ENCODE data around the gene ZNF213. TPM values are rescaled to one million over a fixed set of nuclear protein-coding genes. Genes with fewer than 3 reads are reported as not detected.

The ZNF213 gene
- total RNA-seq, 1 experiment from 2014 or later, result 3.8 TPM

- H3K4me3 ChIP-seq, result no peak overlapping the region
- peak in 1 of 2 experiments; percentile 38 for DNase-seq (ENCODE audit: low read depth in 1 of 2, low spot score in 2 of 2)
Measured at GRCh38 chr16:3143189-3143588, 8.4 kb downstream of the ZNF213 start.

GRCh38 chr16:3143598-3144320 lies 8.9 kb downstream of the ZNF213 start:
- H3K4me3 ChIP-seq, result no peak overlapping the region
- no peaks in the 10 kb centered on the region for H3K4me1 ChIP-seq (replicated peaks)
- no peak overlapping the region for H3K27ac ChIP-seq
- no peaks in the 10 kb centered on the region for H3K27me3 ChIP-seq (replicated peaks)
- H3K36me3 ChIP-seq, result peaks cover 27% of the 10 kb centered on the region
- peak in 1 of 2 experiments; percentile 41 for DNase-seq (ENCODE audit: low read depth in 1 of 2, low spot score in 2 of 2)
- H3K9me3 ChIP-seq (replicated peaks), result no peaks in the 10 kb centered on the region

More at GRCh38 chr16:3143189-3143588, 8.4 kb downstream of the ZNF213 start:
- Histone ChIP-seq H3K27me3 (replicated peaks) (no peaks in the 10 kb centered on the region), H3K27ac (no peak overlapping the region), H3K9me3 (replicated peaks) (no peaks in the 10 kb centered on the region), H3K4me1 (replicated peaks) (no peaks in the 10 kb centered on the region), H3K36me3 (peaks cover 27% of the 10 kb centered on the region)

- H3K36me3 ChIP-seq, result peaks cover 27% of the 10 kb centered on the region
- peaks cover 3% of the 10 kb centered on the region for H3K4me1 ChIP-seq (replicated peaks)
Measured at GRCh38 chr16:3144321-3144983, 9.6 kb downstream of the ZNF213 start.

GRCh38 chr16:3145151-3145550 lies 10.3 kb downstream of the ZNF213 start:
- no peak overlapping the region for H3K4me3 ChIP-seq
- H3K27ac ChIP-seq, result no peak overlapping the region
- H3K27me3 ChIP-seq (replicated peaks), result no peaks in the 10 kb centered on the region
- H3K4me1 ChIP-seq (replicated peaks), result peaks cover 10% of the 10 kb centered on the region
- no peaks in the 10 kb centered on the region for H3K9me3 ChIP-seq (replicated peaks)
- H3K36me3 ChIP-seq, result peaks cover 26% of the 10 kb centered on the region
- DNase-seq (ENCODE audit: low read depth in 1 of 2, low spot score in 2 of 2), result no peak

More at GRCh38 chr16:3144321-3144983, 9.6 kb downstream of the ZNF213 start:
- Histone ChIP-seq H3K4me3 (no peak overlapping the region), H3K27me3 (replicated peaks) (no peaks in the 10 kb centered on the region), H3K27ac (no peak overlapping the region), H3K9me3 (replicated peaks) (no peaks in the 10 kb centered on the region)
- DNase-seq (ENCODE audit: low read depth in 1 of 2, low spot score in 2 of 2), result no peak

GRCh38 chr16:3145660-3146059 lies 10.8 kb downstream of the ZNF213 start:
- DNase-seq (ENCODE audit: low read depth in 1 of 2, low spot score in 2 of 2), result no peak
- no peaks in the 10 kb centered on the region for H3K27me3 ChIP-seq (replicated peaks)
- peaks cover 20% of the 10 kb centered on the region for H3K36me3 ChIP-seq
- H3K9me3 ChIP-seq (replicated peaks), result no peaks in the 10 kb centered on the region
- H3K4me1 ChIP-seq (replicated peaks), result peaks cover 10% of the 10 kb centered on the region
- H3K4me3 ChIP-seq, result no peak overlapping the region
- H3K27ac ChIP-seq, result no peak overlapping the region

- Histone ChIP-seq H3K36me3 (peaks cover 8% of the 10 kb centered on the region), H3K9me3 (replicated peaks) (no peaks in the 10 kb centered on the region), H3K27ac (no peak overlapping the region), H3K4me1 (replicated peaks) (peaks cover 14% of the 10 kb centered on the region), H3K27me3 (replicated peaks) (no peaks in the 10 kb centered on the region), H3K4me3 (no peak overlapping the region)
- no peak for DNase-seq (ENCODE audit: low read depth in 1 of 2, low spot score in 2 of 2)
Measured at GRCh38 chr16:3147046-3147756, 12.4 kb downstream of the ZNF213 start.

- Histone ChIP-seq H3K36me3 (peaks cover 2% of the 10 kb centered on the region; the same call in 1 of the 2 replicates), H3K9me3 (replicated peaks) (no peaks in the 10 kb centered on the region)
Measured at GRCh38 chr16:3147757-3148104, 12.9 kb downstream of the ZNF213 start.

GRCh38 chr16:3148256-3149192 lies 13.7 kb downstream of the ZNF213 start:
- Histone ChIP-seq H3K4me3 (no peak overlapping the region), H3K4me1 (replicated peaks) (peaks cover 18% of the 10 kb centered on the region), H3K9me3 (replicated peaks) (no peaks in the 10 kb centered on the region), H3K36me3 (no peaks in the 10 kb centered on the region), H3K27me3 (replicated peaks) (no peaks in the 10 kb centered on the region), H3K27ac (no peak overlapping the region)
- no peak for DNase-seq (ENCODE audit: low read depth in 1 of 2, low spot score in 2 of 2)

More at GRCh38 chr16:3147757-3148104, 12.9 kb downstream of the ZNF213 start:
- Histone ChIP-seq H3K27me3 (replicated peaks) (no peaks in the 10 kb centered on the region), H3K4me3 (no peak overlapping the region), H3K4me1 (replicated peaks) (peaks cover 18% of the 10 kb centered on the region), H3K27ac (no peak overlapping the region)
- no peak for DNase-seq (ENCODE audit: low read depth in 1 of 2, low spot score in 2 of 2)

GRCh38 chr16:3149193-3149530 lies 14.3 kb downstream of the ZNF213 start:
- Histone ChIP-seq H3K27ac (no peak overlapping the region), H3K4me3 (no peak overlapping the region), H3K36me3 (no peaks in the 10 kb centered on the region), H3K9me3 (replicated peaks) (no peaks in the 10 kb centered on the region), H3K4me1 (replicated peaks) (peaks cover 18% of the 10 kb centered on the region), H3K27me3 (replicated peaks) (no peaks in the 10 kb centered on the region)
- no peak for DNase-seq (ENCODE audit: low read depth in 1 of 2, low spot score in 2 of 2)

GRCh38 chr16:3149630-3150345 lies 15.0 kb downstream of the ZNF213 start:
- Histone ChIP-seq H3K36me3 (no peaks in the 10 kb centered on the region), H3K27ac (peak overlapping the region; percentile 1; the same call in 1 of the 2 replicates), H3K4me3 (peak overlapping the region; percentile 44), H3K9me3 (replicated peaks) (no peaks in the 10 kb centered on the region), H3K27me3 (replicated peaks) (no peaks in the 10 kb centered on the region), H3K4me1 (replicated peaks) (peaks cover 18% of the 10 kb centered on the region)
- DNase-seq (ENCODE audit: low read depth in 1 of 2, low spot score in 2 of 2), result peak; percentile 70 to 71

- Histone ChIP-seq H3K4me1 (replicated peaks) (peaks cover 18% of the 10 kb centered on the region), H3K9me3 (replicated peaks) (no peaks in the 10 kb centered on the region), H3K27me3 (replicated peaks) (no peaks in the 10 kb centered on the region), H3K27ac (no peak overlapping the region; the same call in 1 of the 2 replicates), H3K36me3 (no peaks in the 10 kb centered on the region), H3K4me3 (peak overlapping the region; percentile 44)
- DNase-seq (ENCODE audit: low read depth in 1 of 2, low spot score in 2 of 2), result peak; percentile 97 to 99
Measured at GRCh38 chr16:3150346-3151218, 15.8 kb downstream of the ZNF213 start.

GRCh38 chr16:3152027-3152276 lies 17.1 kb downstream of the ZNF213 start:
- no peaks in the 10 kb centered on the region for H3K36me3 ChIP-seq
- H3K27ac ChIP-seq, result no peak overlapping the region
- H3K27me3 ChIP-seq (replicated peaks), result no peaks in the 10 kb centered on the region
- H3K9me3 ChIP-seq (replicated peaks), result no peaks in the 10 kb centered on the region
- peaks cover 18% of the 10 kb centered on the region for H3K4me1 ChIP-seq (replicated peaks)
- H3K4me3 ChIP-seq, result peak overlapping the region; percentile 39
- peak in 1 of 2 experiments; percentile 45 for DNase-seq (ENCODE audit: low read depth in 1 of 2, low spot score in 2 of 2)
